Measurements from ENCODE around the gene FCER1G.

DNA sequence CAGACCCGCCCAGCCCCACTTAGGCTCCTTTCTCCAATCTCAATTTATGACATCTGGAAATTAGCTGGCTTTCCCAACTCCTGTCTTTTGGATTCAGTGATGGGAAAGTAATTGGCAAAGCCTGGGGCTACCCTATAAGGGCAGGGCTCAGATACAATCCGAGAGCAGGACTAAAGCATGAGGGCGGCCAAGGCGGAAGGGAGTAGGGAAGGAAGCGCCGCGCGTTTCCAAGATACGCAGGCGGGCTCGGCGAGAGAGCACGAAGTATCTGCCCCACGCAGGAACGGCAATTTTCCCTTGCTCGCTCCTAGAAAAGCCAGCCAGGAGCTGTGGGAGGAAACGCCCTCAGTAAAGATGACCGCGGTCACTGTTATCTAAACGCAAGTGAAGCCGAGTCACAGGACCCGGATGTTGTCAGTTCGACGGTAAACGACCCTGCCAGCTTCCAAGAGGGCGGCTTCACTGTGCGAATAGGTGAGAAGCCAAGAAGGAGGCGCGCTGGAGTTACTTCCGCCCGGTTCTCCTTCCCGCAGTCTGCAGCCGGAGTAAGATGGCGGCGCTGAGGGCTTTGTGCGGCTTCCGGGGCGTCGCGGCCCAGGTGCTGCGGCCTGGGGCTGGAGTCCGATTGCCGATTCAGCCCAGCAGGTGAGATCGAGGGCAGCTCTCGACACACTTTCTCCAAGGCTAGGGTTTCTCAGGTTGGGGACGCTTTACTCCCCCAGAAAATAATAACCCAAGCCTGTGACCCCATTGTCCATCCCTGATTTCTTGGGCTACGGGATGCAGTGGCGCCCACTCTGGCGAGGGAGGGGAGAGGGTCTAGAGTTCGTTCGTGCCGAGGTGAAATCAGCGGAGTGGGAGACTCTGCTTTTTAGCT is 13.0 kb upstream of the FCER1G start, which contains the start of gene NDUFS2:
- TF ChIP-seq EZH2 (IDR thresholded peaks at IDR 0.05): no peak
- TF ChIP-seq, protein P1, sequence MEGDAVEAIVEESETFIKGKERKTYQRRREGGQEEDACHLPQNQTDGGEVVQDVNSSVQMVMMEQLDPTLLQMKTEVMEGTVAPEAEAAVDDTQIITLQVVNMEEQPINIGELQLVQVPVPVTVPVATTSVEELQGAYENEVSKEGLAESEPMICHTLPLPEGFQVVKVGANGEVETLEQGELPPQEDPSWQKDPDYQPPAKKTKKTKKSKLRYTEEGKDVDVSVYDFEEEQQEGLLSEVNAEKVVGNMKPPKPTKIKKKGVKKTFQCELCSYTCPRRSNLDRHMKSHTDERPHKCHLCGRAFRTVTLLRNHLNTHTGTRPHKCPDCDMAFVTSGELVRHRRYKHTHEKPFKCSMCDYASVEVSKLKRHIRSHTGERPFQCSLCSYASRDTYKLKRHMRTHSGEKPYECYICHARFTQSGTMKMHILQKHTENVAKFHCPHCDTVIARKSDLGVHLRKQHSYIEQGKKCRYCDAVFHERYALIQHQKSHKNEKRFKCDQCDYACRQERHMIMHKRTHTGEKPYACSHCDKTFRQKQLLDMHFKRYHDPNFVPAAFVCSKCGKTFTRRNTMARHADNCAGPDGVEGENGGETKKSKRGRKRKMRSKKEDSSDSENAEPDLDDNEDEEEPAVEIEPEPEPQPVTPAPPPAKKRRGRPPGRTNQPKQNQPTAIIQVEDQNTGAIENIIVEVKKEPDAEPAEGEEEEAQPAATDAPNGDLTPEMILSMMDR (IDR thresholded peaks at IDR 0.05): peak; percentile 63
